B cell (primary cell): Measurements from ENCODE around the gene C7. TPM values are rescaled to one million over a fixed set of nuclear protein-coding genes. Genes with fewer than 3 reads are reported as not detected.

Experiments used
- ATAC-seq: fragments of 200-7000 bp; cut with Tn5 transposase; one replicate; pipeline ENCODE4 v1.10.0; 2021; ENCODE audit warnings: low read depth, mild to moderate bottlenecking, moderate number of reproducible peaks, moderate library complexity
- CTCF ChIA-PET: fragments of 350-600 bp; sonication (Branson Sonifier 250); formaldehyde crosslinking; loops from one replicate; lab custom pipeline; 2021; ENCODE audit warnings: antibody characterized with exemption, inconsistent platforms; lab: Charles Lee
- POLR2A ChIA-PET: fragments of 350-600 bp; sonication (Branson Sonifier 250); formaldehyde crosslinking; loops from one replicate; lab custom pipeline; 2021; ENCODE audit warnings: antibody characterized with exemption; lab: Charles Lee
- DNase-seq: peaks from one replicate; pipeline ENCODE4 v3.0.0; 2013
- H2AFZ ChIP-seq: 2 replicates; pipeline ENCODE4 v1.6.1; 2012; ENCODE audit warnings: mild to moderate bottlenecking, low read depth, low read length; ENCODE audit not compliant: insufficient read depth, poor library complexity, severe bottlenecking
- H3K27ac ChIP-seq, 2 donors: 1 replicate in 1 of 2; 2 replicates in 1 of 2; pipeline ENCODE4 v1.5.1; 2012 to 2013; ENCODE audit warnings: low read length in 2 of 2, mild to moderate bottlenecking in 2 of 2, moderate library complexity in 1 of 2
- H3K27me3 ChIP-seq, 4 experiments: fragments of 200-600 bp in 1 of 4; sonication (generic) in 1 of 4; replicated peaks in 1 of 4; 1 replicate in 2 of 4; 2 replicates in 2 of 4; pipeline versions ENCODE4 v1.6.1 to v1.7.0; 2013 to 2016; ENCODE audit warnings: low read length in 3 of 4, mild to moderate bottlenecking in 2 of 4, mixed read lengths in 1 of 4, moderate library complexity in 1 of 4; ENCODE audit not compliant: insufficient read depth in 4 of 4, control insufficient read depth in 3 of 4; ENCODE audit errors: control extremely low read depth in 1 of 4
- H3K36me3 ChIP-seq, 2 experiments: replicated peaks in 1 of 2; 1 replicate in 1 of 2; 2 replicates in 1 of 2; pipeline versions ENCODE4 v1.6.1 to v1.7.1; 2013; ENCODE audit warnings: low read length in 1 of 2; ENCODE audit not compliant: insufficient read depth in 2 of 2, control insufficient read depth in 1 of 2; ENCODE audit errors: control extremely low read depth in 1 of 2, extremely low read depth in 1 of 2
- H3K4me1 ChIP-seq, 2 donors: fragments of 200-600 bp in 1 of 2; sonication (generic) in 1 of 2; 1 replicate in 1 of 2; 2 replicates in 1 of 2; pipeline versions ENCODE4 v1.5.1 to v1.6.1; 2013 to 2017; ENCODE audit warnings: low read length in 2 of 2; ENCODE audit not compliant: control insufficient read depth in 2 of 2, insufficient read depth in 2 of 2
- H3K4me2 ChIP-seq: replicated peaks from 2 replicates; pipeline ENCODE3; 2012; ENCODE audit warnings: mild to moderate bottlenecking, low read depth, low read length; ENCODE audit not compliant: poor library complexity, severe bottlenecking
- H3K4me3 ChIP-seq, 5 experiments: fragments of 200-600 bp in 1 of 5; sonication (generic) in 1 of 5; 1 replicate in 3 of 5; 2 replicates in 2 of 5; pipeline versions ENCODE4 v1.5.1 to v1.7.0; 2011 to 2016; ENCODE audit warnings: low read length in 4 of 5, mild to moderate bottlenecking in 4 of 5, low read depth in 2 of 5, control low read depth in 1 of 5, moderate library complexity in 1 of 5; ENCODE audit not compliant: insufficient read depth in 1 of 5; ENCODE audit errors: control extremely low read depth in 1 of 5, extremely low read depth in 1 of 5
- H3K79me2 ChIP-seq: fragments of 200-600 bp; sonication (generic); one replicate; pipeline ENCODE4 v1.6.0; 2016; ENCODE audit warnings: low read length; ENCODE audit not compliant: control insufficient read depth, insufficient read depth
- H3K9ac ChIP-seq: fragments of 200-600 bp; sonication (generic); 2 replicates; pipeline ENCODE4 v1.6.1; 2017; ENCODE audit warnings: mild to moderate bottlenecking, low read length, moderate library complexity
- H3K9me3 ChIP-seq, 3 donors: one replicate each; pipeline versions ENCODE4 v1.6.1 to v1.7.1; 2013; ENCODE audit warnings: low read length in 2 of 3; ENCODE audit not compliant: control insufficient read depth in 2 of 3, insufficient read depth in 1 of 3; ENCODE audit errors: control extremely low read depth in 1 of 3
- H4K20me1 ChIP-seq: 2 replicates; pipeline ENCODE4 v1.6.0; 2012; ENCODE audit warnings: mild to moderate bottlenecking, low read length; ENCODE audit not compliant: insufficient read depth, control insufficient read depth, poor library complexity, severe bottlenecking
- H3K27ac Mint-ChIP-seq: one replicate; pipeline ENCODE4 v1.8.0; 2021; ENCODE audit warnings: mixed read lengths
- H3K27me3 Mint-ChIP-seq: one replicate; pipeline ENCODE4 v1.8.0; 2021; ENCODE audit warnings: mixed read lengths
- H3K4me1 Mint-ChIP-seq: one replicate; pipeline ENCODE4 v1.8.0; 2021; ENCODE audit warnings: mixed read lengths
- H3K4me3 Mint-ChIP-seq: one replicate; pipeline ENCODE4 v1.8.0; 2021; ENCODE audit warnings: mixed read lengths
- H3K9me3 Mint-ChIP-seq: one replicate; pipeline ENCODE4 v1.8.0; 2022; ENCODE audit warnings: mixed read lengths; ENCODE audit not compliant: insufficient read depth
- EZH2 ChIP-seq: IDR thresholded peaks from 2 replicates; pipeline ENCODE4 v1.6.1; 2012; ENCODE audit warnings: borderline replicate concordance, low read depth, mild to moderate bottlenecking, moderate library complexity, low read length; ENCODE audit not compliant: insufficient read depth, poor library complexity, severe bottlenecking
- WGBS: methylation state at CpG from one replicate; pipeline ENCODE4 v1.1.5; 2013; ENCODE audit warnings: missing lambda C conversion rate; ENCODE audit not compliant: insufficient coverage; 5-methylcytosine and 5-hydroxymethylcytosine counted together
- intact Hi-C: fragments of 100-400 bp; cut with micrococcal nuclease; formaldehyde crosslinking; loops from one replicate; pipeline ENCODE4 v1.10.0; 2022
- polyA plus RNA-seq: library from polyadenylated mRNA; depleted of rRNA; stranded (reverse); fragments of >200 nt; gene quantifications from 2 replicates; pipeline ENCODE4 v1.2.3, GENCODE V29; 2012
- total RNA-seq, 2 donors: library from RNA; stranded (reverse); fragments of 120-200 nt in 1 of 2; gene quantifications; 1 replicate in 1 of 2; 2 replicates in 1 of 2; pipeline versions ENCODE4 v1.2.3 to v1.2.4, GENCODE V29; 2013 to 2022
- TF ChIP-seq, protein P1 (sequence below): fragments of 200-600 bp; IDR thresholded peaks from one replicate; pipeline ENCODE4 v1.8.0; 2022; ENCODE audit warnings: antibody characterized with exemption, mild to moderate bottlenecking

C7 gene
- total and polyA plus RNA-seq, 2 donors (not counting 1 experiment from before 2014, with no cell fraction given): not detected

DNA sequence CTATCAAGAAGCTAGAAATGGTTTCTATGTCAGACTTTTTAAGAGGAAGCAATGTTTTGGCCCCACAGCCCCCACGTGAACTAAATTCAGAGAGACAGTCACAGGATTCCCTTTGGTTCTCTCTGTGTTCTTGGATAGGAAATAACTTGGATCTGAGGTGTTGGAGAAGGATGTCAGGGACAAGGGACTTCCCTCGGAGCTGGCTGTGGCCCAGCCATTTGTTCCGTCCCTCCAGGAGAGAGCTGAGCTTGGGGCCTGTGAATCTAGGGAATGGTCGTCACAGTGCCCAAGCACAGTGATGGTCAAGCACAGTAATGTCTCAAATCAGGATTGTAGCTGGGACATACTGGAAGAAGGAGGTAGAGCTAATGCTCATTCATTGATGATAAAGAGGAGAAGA, 2.0 kb downstream of the C7 start:
- CTCF ChIA-PET: interaction anchor here (1.3 kb wide), 1 partner anchor 8 kb away, joined by 3 read pairs; no protein-coding TSS in a partner anchor
- H3K27me3 Mint-ChIP-seq: peaks cover 29% of the 10 kb centered on the region
- TF ChIP-seq EZH2: no peak
- TF ChIP-seq, protein P1, sequence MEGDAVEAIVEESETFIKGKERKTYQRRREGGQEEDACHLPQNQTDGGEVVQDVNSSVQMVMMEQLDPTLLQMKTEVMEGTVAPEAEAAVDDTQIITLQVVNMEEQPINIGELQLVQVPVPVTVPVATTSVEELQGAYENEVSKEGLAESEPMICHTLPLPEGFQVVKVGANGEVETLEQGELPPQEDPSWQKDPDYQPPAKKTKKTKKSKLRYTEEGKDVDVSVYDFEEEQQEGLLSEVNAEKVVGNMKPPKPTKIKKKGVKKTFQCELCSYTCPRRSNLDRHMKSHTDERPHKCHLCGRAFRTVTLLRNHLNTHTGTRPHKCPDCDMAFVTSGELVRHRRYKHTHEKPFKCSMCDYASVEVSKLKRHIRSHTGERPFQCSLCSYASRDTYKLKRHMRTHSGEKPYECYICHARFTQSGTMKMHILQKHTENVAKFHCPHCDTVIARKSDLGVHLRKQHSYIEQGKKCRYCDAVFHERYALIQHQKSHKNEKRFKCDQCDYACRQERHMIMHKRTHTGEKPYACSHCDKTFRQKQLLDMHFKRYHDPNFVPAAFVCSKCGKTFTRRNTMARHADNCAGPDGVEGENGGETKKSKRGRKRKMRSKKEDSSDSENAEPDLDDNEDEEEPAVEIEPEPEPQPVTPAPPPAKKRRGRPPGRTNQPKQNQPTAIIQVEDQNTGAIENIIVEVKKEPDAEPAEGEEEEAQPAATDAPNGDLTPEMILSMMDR: no peak

DNA sequence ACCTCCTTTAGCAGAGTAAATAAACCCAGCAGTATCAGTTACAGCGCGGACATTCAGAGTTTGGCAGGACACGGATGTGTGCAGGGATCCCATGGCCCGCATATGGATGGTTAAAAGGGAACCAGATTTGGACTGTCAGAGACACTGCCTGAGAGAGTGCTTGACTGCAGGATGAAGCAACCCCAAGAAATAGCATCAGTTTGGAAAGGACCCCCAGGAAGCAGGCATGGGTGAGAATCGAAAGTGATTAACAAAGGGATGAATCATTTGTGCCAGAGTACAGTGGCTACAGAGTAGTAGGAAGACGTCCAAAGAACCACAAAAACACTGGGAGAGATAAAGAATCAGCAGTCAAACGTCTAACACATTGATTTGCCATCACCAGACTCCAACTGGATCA, 5.5 kb downstream of the C7 start:
- H3K36me3 ChIP-seq: no peaks in the 10 kb centered on the region
- Mint-ChIP-seq H3K27ac (no peak overlapping the region), H3K27me3 (peaks cover 26% of the 10 kb centered on the region), H3K4me1 (no peaks in the 10 kb centered on the region), H3K4me3 (no peak overlapping the region), H3K9me3 (no peaks in the 10 kb centered on the region)
- TF ChIP-seq, protein P1: no peak
- TF ChIP-seq EZH2: no peak
- no peak overlapping the region for H3K4me3 ChIP-seq
- H2AFZ ChIP-seq: no peak overlapping the region
- no peaks in the 10 kb centered on the region for H3K79me2 ChIP-seq
- no peak overlapping the region for H3K27ac ChIP-seq
- H3K4me2 ChIP-seq: no peak overlapping the region
- DNase-seq (no peak), ATAC-seq (no peak)
- ChIA-PET POLR2A (no interaction called here), CTCF (no interaction called here)
- WGBS: 83% methylated on average over 5 of the region's 7 CpGs
- no peaks in the 10 kb centered on the region for H3K9me3 ChIP-seq
- H4K20me1 ChIP-seq: no peaks in the 10 kb centered on the region
- H3K27me3 ChIP-seq: peaks cover 0 to 3% (median 2%) of the 10 kb centered on the region in 4 experiments
- H3K9ac ChIP-seq: no peak overlapping the region
- intact Hi-C loops: no loop called here
- H3K4me1 ChIP-seq: no peaks in the 10 kb centered on the region

More for the DNA sequence above, 2.0 kb downstream of the C7 start:
- Histone ChIP-seq H3K4me2 (no peak overlapping the region), H3K9me3 (no peaks in the 10 kb centered on the region), H4K20me1 (no peaks in the 10 kb centered on the region), H3K4me3 (no peak overlapping the region), H3K27me3 (peaks cover 0 to 3% (median 2%) of the 10 kb centered on the region in 4 experiments), H2AFZ (no peak overlapping the region), H3K36me3 (no peaks in the 10 kb centered on the region), H3K79me2 (no peaks in the 10 kb centered on the region), H3K9ac (no peak overlapping the region), H3K27ac (no peak overlapping the region), H3K4me1 (no peaks in the 10 kb centered on the region)
- DNase-seq (no peak), ATAC-seq (no peak)
- no peak overlapping the region for H3K4me3 Mint-ChIP-seq
- no peak overlapping the region for H3K27ac Mint-ChIP-seq
- 58% methylated on average over 4 of the region's 4 CpGs for WGBS
- H3K4me1 Mint-ChIP-seq: no peaks in the 10 kb centered on the region
- POLR2A ChIA-PET: no interaction called here
- no peaks in the 10 kb centered on the region for H3K9me3 Mint-ChIP-seq
- intact Hi-C loops: no loop called here
